SK-N-SH treated with all-trans-retinoic acid at 6 μM for 48 hours (cell line): ENCODE data around the gene SREBF1.

Experiments
- ATAC-seq: fragments of 200-7000 bp; cut with Tn5 transposase; 3 replicates; pipeline ENCODE4 v1.9.1; 2020; ENCODE audit warnings: mild to moderate bottlenecking, moderate library complexity
- ARNTL ChIP-seq: fragments of 450-650 bp; formaldehyde crosslinking; IDR thresholded peaks from 2 replicates; pipeline ENCODE4 v1.5.0; 2020; ENCODE audit warnings: low read depth, mild to moderate bottlenecking, moderate library complexity, borderline replicate concordance
- BACH2 ChIP-seq: fragments of 250-450 bp; sonication (Bioruptor Pico); IDR thresholded peaks from 2 replicates; pipeline ENCODE4 v1.9.0; 2021; ENCODE audit warnings: mild to moderate bottlenecking, borderline replicate concordance
- CSDC2 ChIP-seq: fragments of 250-450 bp; sonication (Bioruptor Pico); IDR thresholded peaks from 2 replicates; pipeline ENCODE4 v1.5.0; 2020; ENCODE audit warnings: mild to moderate bottlenecking, moderate library complexity
- ESRRG ChIP-seq: fragments of 250-450 bp; sonication (Bioruptor Pico); IDR thresholded peaks from 2 replicates; pipeline ENCODE4 v1.6.1; 2021; ENCODE audit warnings: mild to moderate bottlenecking
- GLIS3 ChIP-seq: fragments of 250-450 bp; sonication (Bioruptor Pico); IDR thresholded peaks from 2 replicates; pipeline ENCODE4 v1.5.0; 2020; ENCODE audit warnings: mild to moderate bottlenecking, moderate library complexity
- ISL1 ChIP-seq: fragments of 250-450 bp; sonication (Bioruptor Pico); IDR thresholded peaks from 2 replicates; pipeline ENCODE4 v2.1.2; 2022; ENCODE audit warnings: mild to moderate bottlenecking, moderate library complexity
- OSR1 ChIP-seq: fragments of 250-450 bp; sonication (Bioruptor Pico); IDR thresholded peaks from 2 replicates; pipeline ENCODE4 v1.8.0; 2022; ENCODE audit warnings: moderate library complexity, mild to moderate bottlenecking, inconsistent platforms
- PPARA ChIP-seq: fragments of 250-450 bp; sonication (Bioruptor Pico); IDR thresholded peaks from 2 replicates; pipeline ENCODE4 v1.5.0; 2020; ENCODE audit warnings: mild to moderate bottlenecking, borderline replicate concordance
- RARB ChIP-seq: fragments of 250-450 bp; sonication (Bioruptor Pico); IDR thresholded peaks from 2 replicates; pipeline ENCODE4 v1.8.0; 2021; ENCODE audit warnings: mild to moderate bottlenecking, moderate library complexity
- SNAI2 ChIP-seq: fragments of 250-450 bp; sonication (Bioruptor Pico); IDR thresholded peaks from 2 replicates; pipeline ENCODE4 v1.5.0; 2020; ENCODE audit warnings: mild to moderate bottlenecking, moderate library complexity
- TCF4 ChIP-seq: fragments of 250-450 bp; sonication (Bioruptor Pico); IDR thresholded peaks from 2 replicates; pipeline ENCODE4 v1.8.0; 2021; ENCODE audit warnings: mild to moderate bottlenecking, moderate library complexity, borderline replicate concordance
- TOX ChIP-seq: fragments of 250-450 bp; sonication (Bioruptor Pico); IDR thresholded peaks from 2 replicates; pipeline ENCODE4 v1.8.0; 2021; ENCODE audit warnings: mild to moderate bottlenecking, moderate library complexity, borderline replicate concordance
- ZC3H10 ChIP-seq: fragments of 250-450 bp; sonication (Bioruptor Pico); IDR thresholded peaks from 2 replicates; pipeline ENCODE4 v1.5.1; 2021; ENCODE audit warnings: mild to moderate bottlenecking, moderate library complexity
- ZFP3 ChIP-seq: fragments of 250-450 bp; sonication (Bioruptor Pico); IDR thresholded peaks from 2 replicates; pipeline ENCODE4 v1.5.0; 2020; ENCODE audit warnings: mild to moderate bottlenecking, moderate library complexity
- ZFP30 ChIP-seq: fragments of 450-650 bp; formaldehyde crosslinking; IDR thresholded peaks from 2 replicates; pipeline ENCODE4 v1.5.0; 2022; ENCODE audit warnings: mild to moderate bottlenecking, moderate library complexity
- ZNF565 ChIP-seq: fragments of 450-650 bp; formaldehyde crosslinking; conservative IDR thresholded peaks from 2 replicates; pipeline ENCODE4 v1.5.0; 2020; ENCODE audit warnings: low read depth, mild to moderate bottlenecking, moderate library complexity
- ZNF8 ChIP-seq: fragments of 450-650 bp; formaldehyde crosslinking; IDR thresholded peaks from 2 replicates; pipeline ENCODE4 v1.5.0; 2020; ENCODE audit warnings: mild to moderate bottlenecking, moderate library complexity
- TF ChIP-seq, protein P1 (sequence below): fragments of 250-450 bp; sonication (Bioruptor Pico); IDR thresholded peaks from 2 replicates; pipeline ENCODE4 v1.5.1; 2021; ENCODE audit warnings: mild to moderate bottlenecking, moderate library complexity
- TF ChIP-seq, protein P2 (sequence below): fragments of 250-450 bp; sonication (Bioruptor Pico); IDR thresholded peaks from 2 replicates; pipeline ENCODE4 v1.8.0; 2021; ENCODE audit warnings: low read depth, mild to moderate bottlenecking, moderate library complexity, borderline replicate concordance
- TF ChIP-seq, protein P3 (sequence below): fragments of 250-450 bp; sonication (Bioruptor Pico); IDR thresholded peaks from 2 replicates; pipeline ENCODE4 v1.5.0; 2020; ENCODE audit warnings: mild to moderate bottlenecking, moderate library complexity
- TF ChIP-seq, protein P4 (sequence below): fragments of 250-450 bp; sonication (Bioruptor Pico); IDR thresholded peaks from 2 replicates; pipeline ENCODE4 v1.8.0; 2020; ENCODE audit warnings: mild to moderate bottlenecking, moderate library complexity, borderline replicate concordance
- TF ChIP-seq, protein P5 (sequence below): fragments of 250-450 bp; sonication (Bioruptor Pico); IDR thresholded peaks from 2 replicates; pipeline ENCODE4 v1.5.1; 2020; ENCODE audit warnings: low read depth, mild to moderate bottlenecking, moderate library complexity

SREBF1 gene

DNA sequence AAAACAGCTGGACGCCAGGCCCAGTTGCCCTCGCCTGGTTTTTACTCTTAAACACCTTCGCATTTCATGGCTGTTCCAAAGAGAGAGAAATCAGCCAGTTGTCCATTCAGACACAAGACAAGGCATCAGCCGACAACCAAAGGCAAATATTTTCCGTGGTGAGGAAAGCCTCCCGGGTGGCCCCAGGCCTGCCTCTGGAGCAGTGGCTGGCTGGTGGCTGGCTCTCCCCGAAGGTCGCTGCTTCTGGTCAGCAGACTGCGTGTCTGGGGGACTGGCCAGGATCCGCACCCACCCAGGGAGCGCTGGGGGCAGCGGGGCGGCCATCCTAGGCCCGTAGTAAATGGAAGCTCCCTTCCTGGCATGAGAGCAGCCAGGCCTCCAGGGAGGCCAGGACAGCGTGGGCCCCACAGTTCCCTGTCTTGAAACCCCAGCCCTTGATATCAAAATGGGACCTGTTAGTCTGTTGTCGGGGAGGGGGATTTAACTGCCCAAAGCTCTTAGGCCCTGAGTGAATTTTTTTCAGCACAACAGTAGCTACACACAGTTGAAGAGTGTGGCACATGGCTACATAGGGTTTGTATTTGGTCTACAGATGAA lies 57.7 kb downstream of the SREBF1 start:
- ATAC-seq, result no peak
- TF ChIP-seq ZFP3 (CRISPR knock-in tag) (no peak), ZC3H10 (CRISPR knock-in tag) (no peak), TOX (CRISPR knock-in tag) (no peak), RARB (CRISPR knock-in tag) (no peak), SNAI2 (CRISPR knock-in tag) (no peak), TCF4 (no peak), PPARA (CRISPR knock-in tag) (no peak), CSDC2 (CRISPR knock-in tag) (no peak), GLIS3 (CRISPR knock-in tag) (no peak), ZFP30 (CRISPR knock-in tag) (no peak), ZNF565 (CRISPR knock-in tag) (no peak)
- TF ChIP-seq, protein P1, sequence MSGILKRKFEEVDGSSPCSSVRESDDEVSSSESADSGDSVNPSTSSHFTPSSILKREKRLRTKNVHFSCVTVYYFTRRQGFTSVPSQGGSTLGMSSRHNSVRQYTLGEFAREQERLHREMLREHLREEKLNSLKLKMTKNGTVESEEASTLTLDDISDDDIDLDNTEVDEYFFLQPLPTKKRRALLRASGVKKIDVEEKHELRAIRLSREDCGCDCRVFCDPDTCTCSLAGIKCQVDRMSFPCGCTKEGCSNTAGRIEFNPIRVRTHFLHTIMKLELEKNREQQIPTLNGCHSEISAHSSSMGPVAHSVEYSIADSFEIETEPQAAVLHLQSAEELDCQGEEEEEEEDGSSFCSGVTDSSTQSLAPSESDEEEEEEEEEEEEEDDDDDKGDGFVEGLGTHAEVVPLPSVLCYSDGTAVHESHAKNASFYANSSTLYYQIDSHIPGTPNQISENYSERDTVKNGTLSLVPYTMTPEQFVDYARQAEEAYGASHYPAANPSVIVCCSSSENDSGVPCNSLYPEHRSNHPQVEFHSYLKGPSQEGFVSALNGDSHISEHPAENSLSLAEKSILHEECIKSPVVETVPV (CRISPR knock-in tag), result no peak
- TF ChIP-seq, protein P2, sequence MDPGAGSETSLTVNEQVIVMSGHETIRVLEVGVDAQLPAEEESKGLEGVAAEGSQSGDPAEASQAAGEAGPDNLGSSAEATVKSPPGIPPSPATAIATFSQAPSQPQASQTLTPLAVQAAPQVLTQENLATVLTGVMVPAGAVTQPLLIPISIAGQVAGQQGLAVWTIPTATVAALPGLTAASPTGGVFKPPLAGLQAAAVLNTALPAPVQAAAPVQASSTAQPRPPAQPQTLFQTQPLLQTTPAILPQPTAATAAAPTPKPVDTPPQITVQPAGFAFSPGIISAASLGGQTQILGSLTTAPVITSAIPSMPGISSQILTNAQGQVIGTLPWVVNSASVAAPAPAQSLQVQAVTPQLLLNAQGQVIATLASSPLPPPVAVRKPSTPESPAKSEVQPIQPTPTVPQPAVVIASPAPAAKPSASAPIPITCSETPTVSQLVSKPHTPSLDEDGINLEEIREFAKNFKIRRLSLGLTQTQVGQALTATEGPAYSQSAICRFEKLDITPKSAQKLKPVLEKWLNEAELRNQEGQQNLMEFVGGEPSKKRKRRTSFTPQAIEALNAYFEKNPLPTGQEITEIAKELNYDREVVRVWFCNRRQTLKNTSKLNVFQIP (CRISPR knock-in tag), result no peak

DNA sequence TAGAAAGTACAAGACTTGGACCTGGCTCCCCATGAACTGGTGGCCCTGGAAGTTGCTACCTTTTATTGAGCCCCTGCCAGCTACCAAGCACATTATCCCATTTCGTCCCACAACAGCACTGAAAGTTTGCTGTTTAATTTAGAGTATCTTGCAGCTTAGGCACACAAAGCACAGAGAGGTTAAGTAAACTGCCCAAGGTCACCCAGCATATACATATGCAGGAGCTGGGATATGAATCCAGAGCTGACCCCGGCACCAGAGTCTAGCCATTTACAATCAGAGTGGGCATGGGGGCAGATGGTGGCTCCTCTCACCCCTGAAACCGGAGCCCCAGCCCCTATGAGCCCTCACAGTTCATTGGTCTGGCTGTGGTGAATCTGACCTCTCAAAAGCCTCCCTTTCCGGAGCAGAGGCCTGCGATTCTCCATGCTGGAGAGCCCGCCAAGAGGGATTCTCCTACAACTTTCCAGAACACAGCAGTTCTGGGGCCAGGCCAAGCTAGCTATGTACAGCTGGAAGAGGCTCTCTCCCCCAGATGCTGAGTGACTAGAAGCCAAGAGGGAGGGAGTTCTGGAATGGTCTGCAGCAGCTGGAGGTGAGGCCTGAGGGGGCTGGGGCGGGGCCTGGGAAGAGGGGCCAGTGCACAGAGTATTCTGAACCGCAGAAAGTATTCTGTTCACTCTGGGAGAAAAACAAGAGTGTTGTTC lies 58.3 kb downstream of the SREBF1 start:
- no peak for TF ChIP-seq OSR1
- no peak for TF ChIP-seq PPARA (CRISPR knock-in tag)
- TF ChIP-seq BACH2 (CRISPR knock-in tag), result no peak
- TF ChIP-seq TCF4, result no peak
- no peak for TF ChIP-seq ZFP3 (CRISPR knock-in tag)
- TF ChIP-seq, protein P2 (CRISPR knock-in tag), result no peak
- TF ChIP-seq ZFP30 (CRISPR knock-in tag), result no peak
- no peak for TF ChIP-seq GLIS3 (CRISPR knock-in tag)
- ATAC-seq, result no peak

DNA sequence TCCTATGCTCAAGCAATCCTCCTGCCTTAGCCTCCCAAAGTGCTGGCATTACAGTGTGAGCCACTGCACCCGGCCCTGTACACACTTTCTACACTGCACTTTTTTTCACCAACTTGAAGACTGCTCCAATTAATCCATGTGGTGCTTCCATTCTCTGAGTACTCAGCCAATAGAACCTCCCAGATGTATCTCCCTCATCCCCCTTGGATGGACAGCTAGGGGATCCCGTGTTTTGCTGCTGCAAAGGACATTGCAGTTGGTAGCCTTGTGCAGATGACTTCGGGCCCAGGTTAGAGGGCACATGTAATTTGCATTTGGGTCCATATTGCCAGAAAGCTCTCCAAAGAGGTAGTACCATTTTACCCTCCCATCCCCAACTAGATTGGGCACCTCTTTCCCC lies 59.9 kb downstream of the SREBF1 start:
- no peak for ATAC-seq
- TF ChIP-seq CSDC2 (CRISPR knock-in tag) (no peak), ZNF565 (CRISPR knock-in tag) (no peak), PPARA (CRISPR knock-in tag) (no peak), ZC3H10 (CRISPR knock-in tag) (no peak), ZFP3 (CRISPR knock-in tag) (no peak), ARNTL (CRISPR knock-in tag) (no peak), ZNF8 (CRISPR knock-in tag) (no peak), ISL1 (no peak), RARB (CRISPR knock-in tag) (no peak), OSR1 (no peak), GLIS3 (CRISPR knock-in tag) (no peak), SNAI2 (CRISPR knock-in tag) (no peak), ZFP30 (CRISPR knock-in tag) (no peak), ESRRG (CRISPR knock-in tag) (no peak), TCF4 (no peak)
- TF ChIP-seq, protein P1 (CRISPR knock-in tag), result no peak
- TF ChIP-seq, protein P3, sequence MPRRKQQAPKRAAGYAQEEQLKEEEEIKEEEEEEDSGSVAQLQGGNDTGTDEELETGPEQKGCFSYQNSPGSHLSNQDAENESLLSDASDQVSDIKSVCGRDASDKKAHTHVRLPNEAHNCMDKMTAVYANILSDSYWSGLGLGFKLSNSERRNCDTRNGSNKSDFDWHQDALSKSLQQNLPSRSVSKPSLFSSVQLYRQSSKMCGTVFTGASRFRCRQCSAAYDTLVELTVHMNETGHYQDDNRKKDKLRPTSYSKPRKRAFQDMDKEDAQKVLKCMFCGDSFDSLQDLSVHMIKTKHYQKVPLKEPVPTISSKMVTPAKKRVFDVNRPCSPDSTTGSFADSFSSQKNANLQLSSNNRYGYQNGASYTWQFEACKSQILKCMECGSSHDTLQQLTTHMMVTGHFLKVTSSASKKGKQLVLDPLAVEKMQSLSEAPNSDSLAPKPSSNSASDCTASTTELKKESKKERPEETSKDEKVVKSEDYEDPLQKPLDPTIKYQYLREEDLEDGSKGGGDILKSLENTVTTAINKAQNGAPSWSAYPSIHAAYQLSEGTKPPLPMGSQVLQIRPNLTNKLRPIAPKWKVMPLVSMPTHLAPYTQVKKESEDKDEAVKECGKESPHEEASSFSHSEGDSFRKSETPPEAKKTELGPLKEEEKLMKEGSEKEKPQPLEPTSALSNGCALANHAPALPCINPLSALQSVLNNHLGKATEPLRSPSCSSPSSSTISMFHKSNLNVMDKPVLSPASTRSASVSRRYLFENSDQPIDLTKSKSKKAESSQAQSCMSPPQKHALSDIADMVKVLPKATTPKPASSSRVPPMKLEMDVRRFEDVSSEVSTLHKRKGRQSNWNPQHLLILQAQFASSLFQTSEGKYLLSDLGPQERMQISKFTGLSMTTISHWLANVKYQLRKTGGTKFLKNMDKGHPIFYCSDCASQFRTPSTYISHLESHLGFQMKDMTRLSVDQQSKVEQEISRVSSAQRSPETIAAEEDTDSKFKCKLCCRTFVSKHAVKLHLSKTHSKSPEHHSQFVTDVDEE (CRISPR knock-in tag), result no peak
- TF ChIP-seq, protein P4, sequence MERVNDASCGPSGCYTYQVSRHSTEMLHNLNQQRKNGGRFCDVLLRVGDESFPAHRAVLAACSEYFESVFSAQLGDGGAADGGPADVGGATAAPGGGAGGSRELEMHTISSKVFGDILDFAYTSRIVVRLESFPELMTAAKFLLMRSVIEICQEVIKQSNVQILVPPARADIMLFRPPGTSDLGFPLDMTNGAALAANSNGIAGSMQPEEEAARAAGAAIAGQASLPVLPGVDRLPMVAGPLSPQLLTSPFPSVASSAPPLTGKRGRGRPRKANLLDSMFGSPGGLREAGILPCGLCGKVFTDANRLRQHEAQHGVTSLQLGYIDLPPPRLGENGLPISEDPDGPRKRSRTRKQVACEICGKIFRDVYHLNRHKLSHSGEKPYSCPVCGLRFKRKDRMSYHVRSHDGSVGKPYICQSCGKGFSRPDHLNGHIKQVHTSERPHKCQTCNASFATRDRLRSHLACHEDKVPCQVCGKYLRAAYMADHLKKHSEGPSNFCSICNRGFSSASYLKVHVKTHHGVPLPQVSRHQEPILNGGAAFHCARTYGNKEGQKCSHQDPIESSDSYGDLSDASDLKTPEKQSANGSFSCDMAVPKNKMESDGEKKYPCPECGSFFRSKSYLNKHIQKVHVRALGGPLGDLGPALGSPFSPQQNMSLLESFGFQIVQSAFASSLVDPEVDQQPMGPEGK, result no peak
- TF ChIP-seq, protein P5, sequence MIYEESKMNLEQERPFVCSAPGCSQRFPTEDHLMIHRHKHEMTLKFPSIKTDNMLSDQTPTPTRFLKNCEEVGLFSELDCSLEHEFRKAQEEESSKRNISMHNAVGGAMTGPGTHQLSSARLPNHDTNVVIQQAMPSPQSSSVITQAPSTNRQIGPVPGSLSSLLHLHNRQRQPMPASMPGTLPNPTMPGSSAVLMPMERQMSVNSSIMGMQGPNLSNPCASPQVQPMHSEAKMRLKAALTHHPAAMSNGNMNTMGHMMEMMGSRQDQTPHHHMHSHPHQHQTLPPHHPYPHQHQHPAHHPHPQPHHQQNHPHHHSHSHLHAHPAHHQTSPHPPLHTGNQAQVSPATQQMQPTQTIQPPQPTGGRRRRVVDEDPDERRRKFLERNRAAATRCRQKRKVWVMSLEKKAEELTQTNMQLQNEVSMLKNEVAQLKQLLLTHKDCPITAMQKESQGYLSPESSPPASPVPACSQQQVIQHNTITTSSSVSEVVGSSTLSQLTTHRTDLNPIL (CRISPR knock-in tag), result no peak
